ENCODE results near the gene OR2AE1. TPM values are rescaled to one million over a fixed set of nuclear protein-coding genes. Genes with fewer than 3 reads are reported as not detected.

The OR2AE1 gene, protein sequence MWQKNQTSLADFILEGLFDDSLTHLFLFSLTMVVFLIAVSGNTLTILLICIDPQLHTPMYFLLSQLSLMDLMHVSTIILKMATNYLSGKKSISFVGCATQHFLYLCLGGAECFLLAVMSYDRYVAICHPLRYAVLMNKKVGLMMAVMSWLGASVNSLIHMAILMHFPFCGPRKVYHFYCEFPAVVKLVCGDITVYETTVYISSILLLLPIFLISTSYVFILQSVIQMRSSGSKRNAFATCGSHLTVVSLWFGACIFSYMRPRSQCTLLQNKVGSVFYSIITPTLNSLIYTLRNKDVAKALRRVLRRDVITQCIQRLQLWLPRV
- under 1 TPM in 2 of 4 donors, not detected in 2; 0.09 TPM for polyA plus RNA-seq
- long read RNA-seq, donor 1 = 0 reads
- long read RNA-seq, donor 2 = 0 reads
- long read RNA-seq, donor 3 = 0 reads
- long read RNA-seq, donor 4 = 0 reads
- long read RNA-seq, donor 5 = 0 reads
- long read RNA-seq, donor 6 = 0 reads
- long read RNA-seq, donor 7 = 0 reads
- long read RNA-seq, donor 8 = 0 reads
- long read RNA-seq, donor 9 = 0 reads
- long read RNA-seq, donor 10 = 0 reads

DNA sequence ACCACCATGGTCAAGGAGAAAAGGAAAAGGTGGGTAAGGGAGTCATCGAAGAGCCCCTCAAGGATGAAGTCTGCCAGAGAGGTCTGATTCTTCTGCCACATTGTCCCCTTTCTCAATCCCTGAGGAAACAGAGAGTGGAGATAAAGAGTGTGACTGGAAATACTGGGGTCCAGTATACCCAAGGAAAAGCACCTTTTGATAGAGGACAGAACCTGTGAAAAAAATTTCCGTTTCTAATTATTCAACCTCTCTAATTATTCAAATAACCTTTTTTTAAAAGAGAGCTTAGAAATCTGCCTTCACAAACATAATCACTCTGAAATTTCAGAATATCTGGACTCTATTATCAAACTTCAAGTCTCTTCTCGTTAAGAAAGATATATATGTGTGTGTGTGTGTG, at the start of gene OR2AE1:
TSS of gene OR2AE1 (minus strand) at position 101 of the 400 bp plus-strand sequence. CDS start at position 101, 0 bp downstream.
- no peak for FAIRE-seq

DNA sequence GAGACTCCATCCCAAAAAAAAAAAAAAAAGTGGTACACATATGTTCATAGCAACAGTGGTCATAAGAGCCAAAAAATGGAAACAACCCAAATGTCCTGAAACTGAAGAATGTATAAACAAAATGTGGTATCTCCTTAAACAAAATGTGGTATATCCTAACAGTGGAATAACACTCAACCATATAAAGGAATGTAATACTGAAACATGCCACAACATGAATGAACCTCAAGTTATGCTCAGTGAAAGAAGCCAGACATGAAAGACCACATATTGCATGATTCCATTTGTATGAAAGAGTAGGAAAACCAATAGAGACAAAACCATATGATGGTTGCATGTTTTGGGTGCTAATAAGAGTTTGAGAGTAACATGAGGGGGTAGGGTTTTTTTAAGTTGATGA, 49.5 kb upstream of the OR2AE1 start:
- H3K27ac ChIP-seq (ENCODE audit: low read depth in 1 of 3, low read length in 2 of 3) = no peak overlapping the region
- FAIRE-seq (no peak), DNase-seq (no peak)
- H3K36me3 ChIP-seq (ENCODE audit: control insufficient read depth in 3 of 3, insufficient read depth in 2 of 3, low read depth in 1 of 3, low read length in 3 of 3) = peaks cover 0 to 2% (median 0%) of the 10 kb centered on the region in 3 donors
- peaks cover 0 to 18% (median 5%) of the 10 kb centered on the region in 3 donors for H3K27me3 ChIP-seq (ENCODE audit: control insufficient read depth in 3 of 3, insufficient read depth in 3 of 3, low read length in 3 of 3)
- no peaks in the 10 kb centered on the region for H3K9me3 ChIP-seq (ENCODE audit: control insufficient read depth in 2 of 2, insufficient read depth in 1 of 2, low read depth in 1 of 2, low read length in 1 of 2)
- no peak overlapping the region for H3K4me3 ChIP-seq (ENCODE audit: low read depth in 1 of 3, low read length in 3 of 3)
- peaks cover 0 to 4% (median 4%) of the 10 kb centered on the region in 3 donors for H3K4me1 ChIP-seq (ENCODE audit: control insufficient read depth in 3 of 3, insufficient read depth in 2 of 3, low read depth in 1 of 3, low read length in 2 of 3)

More for the DNA sequence above, at the start of gene OR2AE1:
- H3K4me1 ChIP-seq (ENCODE audit: control insufficient read depth in 3 of 3, insufficient read depth in 2 of 3, low read depth in 1 of 3, low read length in 2 of 3) = no peaks in the 10 kb centered on the region
- H3K4me3 ChIP-seq (ENCODE audit: low read depth in 1 of 3, low read length in 3 of 3) = no peak within 1 kb of the TSS
- H3K9me3 ChIP-seq (ENCODE audit: control insufficient read depth in 2 of 2, insufficient read depth in 1 of 2, low read depth in 1 of 2, low read length in 1 of 2) = no peaks in the 10 kb centered on the region
- DNase-seq = no peak
- no peaks in the 10 kb centered on the region for H3K36me3 ChIP-seq (ENCODE audit: control insufficient read depth in 3 of 3, insufficient read depth in 2 of 3, low read depth in 1 of 3, low read length in 3 of 3)
- 81 to 87% (median 83%) methylated on average over 3 of the region's 3 CpGs for WGBS, 3 donors
- no peak within 1 kb of the TSS for H3K27ac ChIP-seq (ENCODE audit: low read depth in 1 of 3, low read length in 2 of 3)
- H3K27me3 ChIP-seq (ENCODE audit: control insufficient read depth in 3 of 3, insufficient read depth in 3 of 3, low read length in 3 of 3) = no peaks in the 10 kb centered on the region

DNA sequence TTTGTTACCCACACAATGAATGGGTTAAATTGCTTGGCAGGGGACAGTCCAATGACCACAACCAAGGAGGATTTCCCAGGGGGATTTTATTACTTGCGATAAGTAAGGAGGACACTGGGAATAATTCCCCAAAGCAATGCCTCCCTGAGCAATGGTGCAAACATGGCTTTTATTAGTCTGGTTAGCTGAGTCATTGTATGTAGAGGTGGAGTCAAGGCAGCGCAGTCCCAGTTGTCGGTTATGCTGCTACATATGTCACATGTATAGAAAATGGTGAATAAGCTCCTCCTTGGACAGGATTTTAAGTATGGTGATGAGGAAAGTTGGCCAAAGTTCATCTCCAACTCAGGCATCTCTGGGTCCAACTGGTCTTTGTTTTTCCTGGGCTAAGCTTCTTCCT, 46.4 kb upstream of the OR2AE1 start:
- H3K9me3 ChIP-seq (ENCODE audit: control insufficient read depth in 2 of 2, insufficient read depth in 1 of 2, low read depth in 1 of 2, low read length in 1 of 2) = peaks cover 0 to 3% of the 10 kb centered on the region in 2 donors
- peaks cover 0 to 10% (median 2%) of the 10 kb centered on the region in 3 donors for H3K27me3 ChIP-seq (ENCODE audit: control insufficient read depth in 3 of 3, insufficient read depth in 3 of 3, low read length in 3 of 3)
- H3K36me3 ChIP-seq (ENCODE audit: control insufficient read depth in 3 of 3, insufficient read depth in 2 of 3, low read depth in 1 of 3, low read length in 3 of 3) = peaks cover 0 to 2% (median 0%) of the 10 kb centered on the region in 3 donors
- H3K4me1 ChIP-seq (ENCODE audit: control insufficient read depth in 3 of 3, insufficient read depth in 2 of 3, low read depth in 1 of 3, low read length in 2 of 3) = peaks cover 3 to 6% (median 3%) of the 10 kb centered on the region in 3 donors
- H3K4me3 ChIP-seq (ENCODE audit: low read depth in 1 of 3, low read length in 3 of 3) = no peak overlapping the region
- no peak for DNase-seq
- no peak overlapping the region for H3K27ac ChIP-seq (ENCODE audit: low read depth in 1 of 3, low read length in 2 of 3)
- WGBS, 3 donors = 87 to 91% (median 89%) methylated on average over 3 of the region's 3 CpGs
- FAIRE-seq = no peak

DNA sequence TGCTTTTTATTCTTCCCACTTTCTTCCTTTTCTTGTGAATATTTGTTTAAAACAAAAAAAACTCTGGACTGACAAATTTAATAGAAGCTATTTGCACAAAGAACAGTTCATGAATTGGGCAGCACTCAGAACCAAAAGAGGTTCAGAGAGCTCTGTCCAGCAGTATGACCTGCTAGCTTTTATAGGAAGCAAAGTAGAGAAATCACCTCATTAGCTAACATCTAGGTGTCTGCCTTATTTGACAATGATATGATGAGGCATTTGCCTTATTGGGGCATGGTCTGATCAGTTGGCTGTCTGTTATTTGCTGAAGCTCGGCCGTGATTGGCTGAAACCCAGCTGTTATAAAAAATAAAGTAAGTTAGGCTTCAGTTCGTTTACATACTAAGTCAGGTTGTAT, 43.3 kb upstream of the OR2AE1 start:
- no peak for DNase-seq
- Histone ChIP-seq H3K27me3 (ENCODE audit: control insufficient read depth in 3 of 3, insufficient read depth in 3 of 3, low read length in 3 of 3) (no peaks in the 10 kb centered on the region), H3K9me3 (ENCODE audit: control insufficient read depth in 2 of 2, insufficient read depth in 1 of 2, low read depth in 1 of 2, low read length in 1 of 2) (peaks cover 0 to 3% of the 10 kb centered on the region in 2 donors), H3K36me3 (ENCODE audit: control insufficient read depth in 3 of 3, insufficient read depth in 2 of 3, low read depth in 1 of 3, low read length in 3 of 3) (peaks cover 2 to 8% (median 4%) of the 10 kb centered on the region in 3 donors), H3K4me1 (ENCODE audit: control insufficient read depth in 3 of 3, insufficient read depth in 2 of 3, low read depth in 1 of 3, low read length in 2 of 3) (peaks cover 3 to 18% (median 13%) of the 10 kb centered on the region in 3 donors), H3K27ac (ENCODE audit: low read depth in 1 of 3, low read length in 2 of 3) (peak overlapping the region in 1 of 3 donors; percentile 88), H3K4me3 (ENCODE audit: low read depth in 1 of 3, low read length in 3 of 3) (peak overlapping the region in 2 of 3 donors; percentile 86 to 92)
- WGBS, 3 donors = 59 to 92% (median 63%) methylated on average over 3 of the region's 3 CpGs
- FAIRE-seq = no peak

DNA sequence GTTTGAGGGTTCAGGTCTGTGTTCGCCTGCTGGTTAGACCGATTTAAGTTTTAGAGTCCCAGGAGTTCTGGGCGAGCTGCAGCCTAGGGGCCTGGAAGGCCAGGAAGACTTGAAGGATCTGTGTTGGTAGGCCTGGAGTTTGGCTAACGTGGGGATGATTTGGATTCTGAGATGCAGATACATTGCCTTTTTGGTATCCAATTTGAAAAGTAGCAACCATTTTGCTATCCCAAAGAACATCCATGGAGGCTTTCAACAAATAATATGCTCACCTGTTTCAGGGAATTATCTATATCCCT, 42.9 kb upstream of the OR2AE1 start:
- WGBS, 3 donors = 22 to 37% (median 35%) methylated on average over 4 of the region's 4 CpGs
- Histone ChIP-seq H3K4me1 (ENCODE audit: control insufficient read depth in 3 of 3, insufficient read depth in 2 of 3, low read depth in 1 of 3, low read length in 2 of 3) (peaks cover 3 to 18% (median 13%) of the 10 kb centered on the region in 3 donors), H3K27ac (ENCODE audit: low read depth in 1 of 3, low read length in 2 of 3) (peak overlapping the region; percentile 84 to 100 (median 88)), H3K4me3 (ENCODE audit: low read depth in 1 of 3, low read length in 3 of 3) (peak overlapping the region; percentile 67 to 92 (median 86)), H3K36me3 (ENCODE audit: control insufficient read depth in 3 of 3, insufficient read depth in 2 of 3, low read depth in 1 of 3, low read length in 3 of 3) (peaks cover 2 to 12% (median 4%) of the 10 kb centered on the region in 3 donors), H3K9me3 (ENCODE audit: control insufficient read depth in 2 of 2, insufficient read depth in 1 of 2, low read depth in 1 of 2, low read length in 1 of 2) (peaks cover 0 to 3% of the 10 kb centered on the region in 2 donors), H3K27me3 (ENCODE audit: control insufficient read depth in 3 of 3, insufficient read depth in 3 of 3, low read length in 3 of 3) (no peaks in the 10 kb centered on the region)
- FAIRE-seq (no peak), DNase-seq (no peak)

DNA sequence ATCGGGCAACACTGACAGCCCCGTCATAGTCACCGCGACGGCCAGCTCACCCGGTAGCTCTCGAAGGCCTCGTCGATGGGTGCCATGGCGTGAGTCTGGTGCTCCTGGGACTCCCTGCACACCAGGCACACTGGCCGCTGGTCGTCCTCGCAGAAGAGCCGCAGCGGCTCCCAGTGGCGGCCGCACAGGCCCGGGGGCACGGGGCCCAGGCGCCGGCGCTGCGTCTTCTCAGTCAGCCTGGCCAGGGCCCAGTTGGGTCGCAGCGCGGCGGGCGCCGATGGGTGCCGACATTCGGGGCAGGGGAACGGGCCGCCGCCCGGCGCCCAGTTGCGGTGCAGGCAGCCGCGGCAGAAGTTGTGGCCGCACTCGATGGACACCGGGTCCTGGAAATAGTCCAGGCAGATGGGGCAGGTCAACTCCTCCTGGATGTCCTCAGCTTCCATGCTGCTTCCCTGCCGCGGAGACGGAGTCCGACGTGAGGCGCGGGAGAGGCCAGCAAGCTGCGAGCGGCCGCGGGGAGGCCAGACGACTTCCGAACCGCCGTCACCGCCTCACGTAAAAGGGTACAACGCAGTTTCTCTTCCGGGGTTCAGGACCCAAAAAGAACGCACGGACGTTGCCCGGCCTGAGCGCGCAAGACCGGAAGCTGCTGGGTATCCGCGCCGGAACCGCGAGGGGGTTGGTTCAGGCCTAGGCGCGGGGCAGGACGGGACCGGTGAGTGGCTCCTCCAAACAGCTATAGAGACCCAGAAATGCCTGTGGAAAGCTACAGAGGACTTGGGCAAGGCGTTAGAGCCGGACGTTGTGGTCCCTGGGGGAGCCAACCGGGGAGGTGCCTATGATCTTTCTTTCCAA, 42.4 kb upstream of the OR2AE1 start, which contains the start of gene TRIM4:
TSS of gene TRIM4 (minus strand) at position 572 of the 855 bp plus-strand sequence. CDS start at position 443, 129 bp downstream.
- Histone ChIP-seq H3K27me3 (ENCODE audit: control insufficient read depth in 3 of 3, insufficient read depth in 3 of 3, low read length in 3 of 3) (no peaks in the 10 kb centered on the region), H3K9me3 (ENCODE audit: control insufficient read depth in 2 of 2, insufficient read depth in 1 of 2, low read depth in 1 of 2, low read length in 1 of 2) (peaks cover 0 to 3% of the 10 kb centered on the region in 2 donors), H3K4me3 (ENCODE audit: low read depth in 1 of 3, low read length in 3 of 3) (peak within 1 kb of the TSS; percentile 67 to 92 (median 86)), H3K27ac (ENCODE audit: low read depth in 1 of 3, low read length in 2 of 3) (peak within 1 kb of the TSS; percentile 84 to 100 (median 88)), H3K4me1 (ENCODE audit: control insufficient read depth in 3 of 3, insufficient read depth in 2 of 3, low read depth in 1 of 3, low read length in 2 of 3) (peaks cover 3 to 18% (median 13%) of the 10 kb centered on the region in 3 donors), H3K36me3 (ENCODE audit: control insufficient read depth in 3 of 3, insufficient read depth in 2 of 3, low read depth in 1 of 3, low read length in 3 of 3) (peaks cover 2 to 16% (median 4%) of the 10 kb centered on the region in 3 donors)
- FAIRE-seq (no peak), DNase-seq (peak; percentile 93 to 95)
- WGBS, 3 donors = 1% methylated on average over 81 of the region's 81 CpGs

DNA sequence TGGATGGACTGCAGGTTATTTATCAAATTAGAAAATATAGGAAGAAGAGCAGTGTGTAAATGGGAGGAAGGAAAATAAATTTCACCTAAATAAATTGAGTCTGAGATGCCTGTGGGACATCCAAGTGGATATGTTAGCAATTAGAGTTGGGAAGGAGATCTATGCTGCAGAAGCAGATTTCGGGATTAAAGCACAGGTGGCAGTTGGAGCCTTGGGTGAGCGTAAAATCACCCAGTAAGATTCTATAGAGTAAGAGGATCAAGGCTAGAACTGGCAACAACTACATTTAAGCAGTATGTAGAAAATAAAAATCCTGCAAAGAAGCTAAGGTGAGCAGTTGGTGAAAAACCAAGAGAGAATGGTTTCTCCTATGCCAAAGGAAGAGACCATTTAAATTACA, 34.1 kb upstream of the OR2AE1 start:
- FAIRE-seq (no peak), DNase-seq (no peak)
- Histone ChIP-seq H3K4me3 (ENCODE audit: low read depth in 1 of 3, low read length in 3 of 3) (no peak overlapping the region), H3K27me3 (ENCODE audit: control insufficient read depth in 3 of 3, insufficient read depth in 3 of 3, low read length in 3 of 3) (no peaks in the 10 kb centered on the region), H3K4me1 (ENCODE audit: control insufficient read depth in 3 of 3, insufficient read depth in 2 of 3, low read depth in 1 of 3, low read length in 2 of 3) (peaks cover 0 to 2% (median 0%) of the 10 kb centered on the region in 3 donors), H3K9me3 (ENCODE audit: control insufficient read depth in 2 of 2, insufficient read depth in 1 of 2, low read depth in 1 of 2, low read length in 1 of 2) (no peaks in the 10 kb centered on the region), H3K27ac (ENCODE audit: low read depth in 1 of 3, low read length in 2 of 3) (no peak overlapping the region), H3K36me3 (ENCODE audit: control insufficient read depth in 3 of 3, insufficient read depth in 2 of 3, low read depth in 1 of 3, low read length in 3 of 3) (peaks cover 8 to 31% (median 14%) of the 10 kb centered on the region in 3 donors)
- 95 to 98% (median 96%) methylated on average over 2 of the region's 2 CpGs for WGBS, 3 donors

DNA sequence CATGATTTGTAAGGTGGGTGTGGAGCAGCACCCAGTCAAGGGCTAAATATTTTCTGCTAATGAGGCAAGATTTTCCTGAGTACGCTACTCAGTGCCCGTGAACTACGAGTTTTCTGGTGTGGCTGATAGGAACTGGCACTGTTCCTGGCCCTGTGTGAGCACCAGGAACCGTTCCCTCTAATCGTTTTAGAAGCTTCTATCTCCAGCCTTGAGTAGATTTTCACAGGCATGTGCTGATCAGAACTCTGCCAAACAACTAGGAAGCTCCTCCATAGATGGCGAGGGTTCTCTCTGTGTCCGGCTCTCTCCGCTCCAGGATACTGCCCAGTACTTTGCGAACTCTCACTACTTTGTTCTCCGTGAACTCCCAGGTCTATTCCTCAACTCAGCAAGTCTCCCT, 24.7 kb upstream of the OR2AE1 start:
- Histone ChIP-seq H3K27ac (ENCODE audit: low read depth in 1 of 3, low read length in 2 of 3) (no peak overlapping the region), H3K9me3 (ENCODE audit: control insufficient read depth in 2 of 2, insufficient read depth in 1 of 2, low read depth in 1 of 2, low read length in 1 of 2) (peaks cover 0 to 5% of the 10 kb centered on the region in 2 donors), H3K4me3 (ENCODE audit: low read depth in 1 of 3, low read length in 3 of 3) (no peak overlapping the region), H3K27me3 (ENCODE audit: control insufficient read depth in 3 of 3, insufficient read depth in 3 of 3, low read length in 3 of 3) (no peaks in the 10 kb centered on the region), H3K4me1 (ENCODE audit: control insufficient read depth in 3 of 3, insufficient read depth in 2 of 3, low read depth in 1 of 3, low read length in 2 of 3) (no peaks in the 10 kb centered on the region), H3K36me3 (ENCODE audit: control insufficient read depth in 3 of 3, insufficient read depth in 2 of 3, low read depth in 1 of 3, low read length in 3 of 3) (peaks cover 15 to 44% (median 19%) of the 10 kb centered on the region in 3 donors)
- DNase-seq = no peak
- FAIRE-seq = no peak
- WGBS, 3 donors = 92 to 98% (median 97%) methylated on average over 10 of the region's 10 CpGs

Data from small intestine (tissue), 16 donors.